GM21529 (cell line): ENCODE measurements around the gene GPR45.
"Not testable (repeated sequence)": the region's sequence is repeated elsewhere in the genome, so short reads cannot be mapped to it uniquely, and the experiment has no call there.

Experiments used
- ATAC-seq: cut with Tn5 transposase; IDR thresholded peaks from one replicate; pipeline ENCODE4 v1.9.1; 2021; ENCODE audit not compliant: unreplicated experiment

Gene GPR45, protein sequence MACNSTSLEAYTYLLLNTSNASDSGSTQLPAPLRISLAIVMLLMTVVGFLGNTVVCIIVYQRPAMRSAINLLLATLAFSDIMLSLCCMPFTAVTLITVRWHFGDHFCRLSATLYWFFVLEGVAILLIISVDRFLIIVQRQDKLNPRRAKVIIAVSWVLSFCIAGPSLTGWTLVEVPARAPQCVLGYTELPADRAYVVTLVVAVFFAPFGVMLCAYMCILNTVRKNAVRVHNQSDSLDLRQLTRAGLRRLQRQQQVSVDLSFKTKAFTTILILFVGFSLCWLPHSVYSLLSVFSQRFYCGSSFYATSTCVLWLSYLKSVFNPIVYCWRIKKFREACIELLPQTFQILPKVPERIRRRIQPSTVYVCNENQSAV

DNA sequence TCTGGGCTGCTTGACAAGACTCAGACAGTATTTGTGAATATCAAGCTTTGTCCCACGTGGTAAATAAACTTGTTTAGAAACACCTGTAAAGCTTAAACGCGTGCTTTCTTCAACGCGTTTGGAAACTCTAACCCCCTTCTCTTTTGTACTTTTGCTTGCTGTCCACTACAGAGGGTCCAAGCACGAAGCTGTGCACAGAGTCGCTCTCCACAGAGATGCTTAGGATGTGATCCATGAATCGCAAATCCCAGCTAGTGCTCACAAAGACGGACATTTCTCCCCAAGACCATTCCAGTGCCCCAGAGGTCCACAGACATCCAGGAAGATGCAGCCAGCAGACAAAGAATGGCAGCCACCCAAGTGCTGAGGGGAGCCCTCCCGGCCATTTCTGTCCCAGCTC, at the start of gene GPR45:
Gene GPR45, plus strand, starts transcription at position 301 of the 400 bp plus-strand sequence. CDS start 116 bp downstream, outside the sequence.
- no peak for ATAC-seq

DNA sequence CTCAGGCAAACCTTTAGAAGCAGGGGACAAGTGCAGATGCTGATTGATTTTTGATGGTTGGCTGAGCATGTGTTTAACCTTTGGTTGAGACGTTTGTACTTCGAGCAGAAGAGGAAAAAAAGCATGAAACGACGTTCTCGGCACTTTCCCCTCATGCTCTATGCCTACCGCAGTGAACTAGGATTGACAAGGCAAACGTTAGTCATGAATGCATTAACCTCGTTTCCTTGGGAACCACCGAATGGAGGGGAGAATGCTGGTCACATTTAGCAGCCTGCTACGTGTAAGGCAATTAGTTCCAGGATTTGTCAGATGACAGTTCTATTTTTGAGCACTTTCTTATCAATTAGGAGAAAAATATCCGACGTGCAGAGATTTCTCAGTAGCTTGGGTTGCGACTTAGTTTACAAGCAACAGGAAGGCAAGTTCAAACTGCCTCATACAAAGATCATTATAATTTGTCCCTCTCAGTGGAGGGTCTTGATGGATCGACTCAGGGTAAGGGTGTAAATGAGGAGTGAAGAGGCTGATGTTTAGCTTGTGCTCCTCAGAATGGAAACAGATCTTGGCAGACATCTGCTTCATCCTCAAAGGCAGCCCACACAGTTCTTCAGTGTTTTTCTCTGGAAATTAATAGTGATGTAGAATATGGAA, 47.4 kb upstream of the GPR45 start:
- ATAC-seq: no peak

DNA sequence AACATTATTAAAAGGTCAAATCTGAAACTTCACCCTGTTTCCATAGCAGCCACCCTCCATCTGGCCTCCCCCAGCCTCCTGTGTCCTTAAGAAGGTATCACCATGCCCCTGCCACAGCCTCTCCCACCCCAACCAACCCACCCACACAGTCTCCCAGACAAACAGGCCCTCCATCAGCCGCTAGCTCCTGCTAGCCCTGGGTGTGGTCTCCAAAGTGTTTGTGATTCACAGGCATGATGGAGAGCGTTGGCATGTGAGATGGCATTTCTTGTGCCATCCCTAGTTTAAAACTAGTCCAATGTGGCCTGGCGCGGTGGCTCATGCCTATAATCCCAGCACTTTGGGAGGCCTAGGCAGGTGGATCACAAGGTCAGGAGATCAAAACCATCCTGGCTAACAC, 44.9 kb upstream of the GPR45 start:
- no peak for ATAC-seq

DNA sequence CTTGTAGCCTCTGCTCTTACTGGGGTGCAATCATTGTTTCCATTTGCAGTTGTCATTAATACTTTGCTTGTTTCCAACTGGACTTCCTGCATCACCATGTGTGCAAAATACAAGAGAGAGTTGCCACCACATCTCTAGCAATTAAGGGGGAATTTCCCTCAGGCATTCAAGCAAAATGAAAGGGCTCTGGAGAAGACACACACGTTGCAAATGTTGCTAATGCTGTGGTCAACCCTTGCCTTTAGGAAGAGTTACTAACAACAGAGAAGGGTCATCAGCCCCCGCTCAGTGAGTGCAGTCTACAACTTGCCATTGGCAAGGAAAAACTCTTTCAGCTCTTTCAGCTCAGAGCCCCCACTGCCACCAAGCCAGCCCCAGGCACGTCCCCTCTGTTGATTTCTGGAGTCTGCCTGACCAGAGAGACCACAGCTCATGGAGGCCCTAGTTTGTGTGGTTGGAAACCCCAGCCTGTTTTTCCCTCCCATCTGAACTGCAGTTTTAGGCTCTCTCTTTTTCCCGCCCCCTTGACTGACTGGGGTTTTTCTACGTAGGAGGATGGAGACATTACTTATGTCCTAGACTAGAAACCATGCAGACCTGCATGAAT, 25.9 kb upstream of the GPR45 start:
- no peak for ATAC-seq

DNA sequence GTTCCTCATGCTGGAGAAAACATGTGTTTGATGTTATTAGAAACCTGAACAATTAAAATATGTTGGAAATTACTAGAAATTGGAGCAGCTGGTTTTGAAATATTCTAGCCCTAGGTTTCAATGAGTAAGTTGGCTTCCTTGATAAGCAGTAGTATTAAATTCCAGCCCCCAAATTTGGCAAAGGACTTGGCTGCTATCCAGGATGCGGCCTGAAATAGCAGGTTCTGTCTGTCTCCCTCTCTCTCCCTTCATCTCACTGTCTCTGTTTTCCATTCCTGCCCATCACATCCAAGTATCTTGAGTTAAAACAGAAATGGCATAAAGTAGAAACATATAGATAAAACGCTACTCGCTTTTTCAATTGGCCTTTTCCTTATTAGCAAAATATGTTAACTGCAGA, 20.9 kb upstream of the GPR45 start:
- no peak for ATAC-seq

DNA sequence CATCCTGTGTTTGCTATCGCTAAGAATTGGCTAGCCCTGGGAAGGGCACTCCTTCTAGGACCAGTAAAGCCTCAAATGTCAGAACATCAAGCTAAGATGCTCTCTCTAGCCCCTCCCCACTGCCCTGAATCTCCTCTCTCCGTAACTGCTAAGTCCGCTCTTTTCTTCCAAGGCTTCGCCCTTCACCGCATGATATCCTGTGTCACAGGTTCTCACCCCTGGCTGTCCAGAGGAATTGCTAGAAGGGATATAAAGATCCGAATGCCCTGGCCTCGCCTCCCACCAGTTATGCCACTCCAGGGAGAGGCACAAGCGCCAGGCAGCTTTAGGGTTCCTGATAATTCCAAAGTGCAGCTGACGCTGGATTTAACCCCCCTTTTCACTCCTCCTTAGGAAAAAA, 17.1 kb upstream of the GPR45 start:
- no peak for ATAC-seq

DNA sequence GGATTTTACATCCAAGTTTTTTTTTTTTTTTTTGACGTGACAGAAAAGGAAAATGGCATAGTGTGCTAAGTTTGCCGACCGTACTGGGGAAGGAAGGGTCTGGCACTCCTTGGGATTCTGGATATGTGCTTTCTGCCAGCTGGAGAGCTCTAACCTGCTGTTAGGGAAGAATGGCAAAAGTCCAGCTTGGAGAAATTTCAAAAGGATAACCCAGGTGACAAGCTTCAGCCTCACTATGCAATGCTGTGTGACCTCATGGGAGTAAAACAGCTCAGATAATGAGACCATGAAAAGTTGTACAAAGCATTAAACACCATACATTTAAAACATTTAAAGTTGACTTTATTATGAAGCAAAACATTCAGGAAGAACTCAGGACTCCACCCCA, 10.3 kb upstream of the GPR45 start:
- ATAC-seq: no peak

DNA sequence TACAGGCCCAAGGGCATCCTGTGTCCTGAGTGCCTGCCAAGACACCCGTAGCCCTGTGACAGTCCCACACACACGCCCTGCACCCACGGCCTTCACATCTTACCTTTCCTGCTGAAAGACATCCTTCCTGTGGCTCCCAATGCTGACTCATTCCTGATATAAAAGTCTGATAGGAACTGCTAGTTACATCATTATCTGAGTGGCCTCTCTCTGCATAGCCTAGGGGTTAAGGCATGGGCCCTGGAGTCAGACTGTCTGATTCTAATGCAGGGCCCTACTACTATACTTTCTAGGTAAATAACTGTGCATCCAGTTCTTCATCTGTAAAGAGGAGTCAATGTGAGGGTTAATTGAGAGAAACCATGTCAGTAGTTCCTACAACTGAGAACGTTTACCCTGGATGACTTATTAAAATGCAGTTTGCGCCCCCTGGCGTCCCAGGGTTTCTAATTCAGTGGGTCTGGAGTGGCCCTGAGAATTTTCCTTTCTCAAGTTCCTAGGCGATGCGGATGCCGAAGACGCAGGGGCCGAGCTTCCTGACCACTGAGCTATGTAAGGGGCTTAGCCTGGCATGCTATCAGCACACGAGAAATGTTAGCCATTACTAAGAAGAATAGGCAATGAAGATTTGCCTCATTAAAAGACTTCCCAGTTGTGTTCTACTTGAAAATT, 6.0 kb upstream of the GPR45 start:
- ATAC-seq: peak; percentile 77

DNA sequence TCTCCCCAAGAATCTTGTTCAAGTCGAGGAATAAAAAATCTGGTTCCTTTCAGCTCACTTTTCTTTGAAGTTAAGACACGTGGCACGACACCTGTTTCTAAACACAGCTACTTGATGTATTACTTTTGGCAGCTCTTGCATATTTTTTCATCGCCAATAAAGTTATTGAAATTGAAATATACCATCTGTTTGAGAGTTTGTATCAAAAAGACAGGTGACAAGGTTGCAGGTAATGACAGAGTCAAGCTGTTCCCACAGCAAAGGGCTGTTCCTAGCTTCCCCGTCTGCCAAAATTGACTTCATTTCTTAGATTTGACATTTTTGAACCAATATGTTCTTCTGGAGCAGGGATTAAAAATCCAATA, 5.5 kb upstream of the GPR45 start:
- no peak for ATAC-seq

DNA sequence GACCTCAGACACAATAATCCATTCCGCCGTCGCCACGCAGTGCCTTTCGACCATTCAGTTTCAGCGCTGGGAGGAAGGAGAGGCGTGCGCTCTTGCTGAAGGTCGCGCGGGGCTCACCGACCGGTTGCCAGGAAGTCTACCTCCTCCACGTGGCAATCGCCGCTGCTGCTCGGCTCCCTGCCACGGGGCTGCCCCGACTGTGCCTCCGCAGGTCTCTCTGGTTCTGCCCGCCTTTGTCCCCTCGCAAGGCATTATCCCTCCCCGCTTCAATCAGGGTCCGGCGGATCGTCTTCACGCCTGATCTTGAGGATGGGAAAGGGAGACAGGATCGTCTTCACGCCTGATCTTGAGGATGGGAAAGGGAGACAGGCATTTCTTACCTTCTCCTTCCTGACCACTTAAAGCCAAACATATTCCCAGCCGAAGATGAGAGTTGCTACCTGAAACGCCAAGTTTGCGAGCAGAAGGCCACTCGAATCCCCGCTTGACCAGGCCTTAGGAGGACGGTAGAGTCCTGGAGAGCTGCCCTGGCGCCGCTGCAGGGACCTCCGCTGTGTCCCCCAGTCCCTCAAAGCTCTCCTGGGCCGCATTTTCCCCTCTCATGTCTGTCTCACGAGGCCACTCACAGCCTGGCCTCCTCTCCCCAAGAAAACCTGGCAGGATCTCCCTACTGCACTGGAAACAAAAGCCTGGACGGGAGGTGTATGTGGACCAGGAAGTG, 4.3 kb upstream of the GPR45 start:
- ATAC-seq: no peak

DNA sequence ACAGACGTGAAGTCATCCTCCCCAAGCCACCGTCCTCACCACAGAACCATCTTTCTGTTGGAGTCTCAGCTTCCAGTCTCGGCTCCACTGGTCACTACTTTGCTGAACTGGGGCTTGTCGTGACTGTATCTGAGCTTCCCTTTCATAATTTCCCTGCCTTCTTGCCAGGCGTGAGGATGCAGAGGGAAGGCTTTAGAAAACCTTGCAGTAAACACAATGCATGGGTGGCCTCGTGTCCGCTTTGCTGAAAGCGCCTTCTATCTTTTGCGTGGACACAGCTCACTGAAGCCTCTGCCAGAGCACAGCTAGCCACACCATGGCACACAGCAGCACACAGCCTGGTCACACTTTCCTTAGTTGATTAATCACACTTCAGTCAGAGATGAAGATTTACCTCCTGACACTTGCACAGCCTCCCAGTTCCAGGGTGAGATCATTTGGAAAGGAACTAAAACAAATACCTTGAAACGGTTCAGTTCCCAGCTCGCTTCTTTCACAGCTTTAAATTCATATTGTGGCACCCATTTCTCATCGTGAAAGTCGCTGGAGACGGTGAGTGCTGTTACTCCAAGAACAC, 2.8 kb upstream of the GPR45 start:
- ATAC-seq: no peak

DNA sequence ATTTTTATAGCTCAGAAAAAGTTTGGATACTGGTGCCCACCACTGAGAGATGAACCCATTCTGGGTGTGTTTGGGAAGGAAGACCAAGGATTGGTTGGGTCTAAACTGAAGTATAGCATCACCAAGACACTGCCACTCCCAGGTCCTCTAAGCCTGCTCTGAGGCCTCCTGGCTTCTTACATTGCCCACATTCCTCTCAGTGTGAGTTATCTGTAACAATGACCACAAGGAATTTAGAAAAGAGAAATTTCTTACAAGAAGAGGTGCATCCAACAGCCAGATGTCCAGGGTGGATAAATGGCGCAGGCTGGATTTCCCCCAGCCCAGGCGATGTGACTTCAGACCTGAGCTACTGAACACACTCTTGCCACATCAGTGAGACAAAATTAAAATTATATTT, 1.6 kb upstream of the GPR45 start:
- no peak for ATAC-seq

DNA sequence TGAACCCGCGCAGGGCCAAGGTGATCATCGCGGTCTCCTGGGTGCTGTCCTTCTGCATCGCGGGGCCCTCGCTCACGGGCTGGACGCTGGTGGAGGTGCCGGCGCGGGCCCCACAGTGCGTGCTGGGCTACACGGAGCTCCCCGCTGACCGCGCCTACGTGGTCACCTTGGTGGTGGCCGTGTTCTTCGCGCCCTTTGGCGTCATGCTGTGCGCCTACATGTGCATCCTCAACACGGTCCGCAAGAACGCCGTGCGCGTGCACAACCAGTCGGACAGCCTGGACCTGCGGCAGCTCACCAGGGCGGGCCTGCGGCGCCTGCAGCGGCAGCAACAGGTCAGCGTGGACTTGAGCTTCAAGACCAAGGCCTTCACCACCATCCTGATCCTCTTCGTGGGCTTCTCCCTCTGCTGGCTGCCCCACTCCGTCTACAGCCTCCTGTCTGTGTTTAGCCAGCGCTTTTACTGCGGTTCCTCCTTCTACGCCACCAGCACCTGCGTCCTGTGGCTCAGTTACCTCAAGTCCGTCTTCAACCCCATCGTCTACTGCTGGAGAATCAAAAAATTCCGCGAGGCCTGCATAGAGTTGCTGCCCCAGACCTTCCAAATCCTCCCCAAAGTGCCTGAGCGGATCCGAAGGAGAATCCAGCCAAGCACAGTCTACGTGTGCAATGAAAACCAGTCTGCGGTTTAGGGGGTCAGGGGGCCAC, 897 bp downstream of the GPR45 start:
- ATAC-seq: no peak

DNA sequence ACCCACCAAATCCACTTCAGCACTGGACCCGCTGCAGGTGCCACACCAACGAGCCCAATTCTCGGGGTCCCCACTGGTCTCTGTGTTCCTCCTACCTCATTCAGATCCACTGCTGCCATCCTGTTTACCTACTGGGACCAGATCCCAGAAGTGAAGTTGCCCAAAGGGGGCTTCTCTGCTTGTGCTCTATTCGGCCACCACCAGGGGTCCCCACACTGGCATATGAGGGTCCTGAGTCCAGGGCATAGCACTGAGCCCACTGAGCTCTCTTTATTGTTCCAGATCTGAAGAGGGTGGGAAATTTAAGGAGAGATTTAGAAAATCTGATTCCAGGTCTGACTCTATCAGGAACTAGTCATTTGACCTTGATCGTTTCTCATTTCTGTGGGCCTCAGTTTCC, 2.4 kb downstream of the GPR45 start:
- no peak for ATAC-seq

DNA sequence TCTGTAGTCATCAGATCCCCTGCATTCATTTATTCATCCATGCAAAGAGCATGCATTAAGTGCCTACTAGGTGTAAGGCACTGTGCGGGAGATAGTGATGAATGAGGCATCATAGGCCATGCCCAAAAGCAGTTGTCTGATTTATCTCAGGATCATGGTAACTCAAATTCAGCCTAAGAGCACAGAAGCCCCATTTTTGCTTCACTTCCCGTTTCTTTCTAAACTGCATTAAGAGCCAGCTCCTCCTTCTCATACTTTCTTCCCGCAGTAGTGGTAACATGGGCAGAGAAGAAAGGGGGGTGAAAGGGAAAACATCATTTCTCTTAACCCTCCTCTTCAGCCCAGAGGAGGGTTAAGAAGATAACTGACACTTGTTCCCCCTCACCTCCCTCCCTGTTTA, 2.9 kb downstream of the GPR45 start:
- ATAC-seq: no peak

DNA sequence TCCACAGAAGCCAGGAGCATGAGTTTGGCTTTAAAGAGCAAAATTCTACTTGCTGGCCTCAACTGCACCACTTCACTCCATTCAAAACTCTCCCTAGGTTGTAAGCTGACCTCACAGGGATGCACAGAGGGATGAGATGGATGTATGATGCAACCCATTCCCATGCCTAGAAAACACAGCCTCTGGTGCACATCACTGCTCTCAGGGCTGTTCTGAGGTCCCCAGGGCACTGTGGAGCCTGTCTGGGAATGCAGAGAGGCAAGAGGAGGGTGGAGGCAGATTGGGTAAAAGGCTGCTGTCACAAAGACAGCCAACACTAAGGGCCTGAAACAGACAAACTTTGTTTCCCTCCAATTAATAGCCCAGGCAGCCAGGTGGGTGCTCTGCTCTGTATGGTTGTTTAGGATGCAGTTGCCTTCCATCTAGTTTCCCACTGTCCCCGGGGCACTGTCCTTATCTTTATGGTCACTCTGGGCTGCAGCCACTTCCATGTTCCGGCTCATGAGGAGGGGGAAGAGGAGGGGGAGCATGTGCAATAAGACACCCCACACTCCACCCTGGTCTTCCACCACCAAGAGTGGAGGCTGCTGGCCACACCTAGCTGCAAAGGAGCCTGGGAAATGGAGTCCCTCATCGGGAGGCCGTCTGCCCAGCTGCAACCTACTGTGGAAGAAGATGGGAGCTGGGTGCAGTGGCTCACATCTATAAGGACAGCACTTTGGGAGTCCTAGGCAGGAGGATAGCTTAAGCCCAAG, 7.0 kb downstream of the GPR45 start:
- no peak for ATAC-seq

DNA sequence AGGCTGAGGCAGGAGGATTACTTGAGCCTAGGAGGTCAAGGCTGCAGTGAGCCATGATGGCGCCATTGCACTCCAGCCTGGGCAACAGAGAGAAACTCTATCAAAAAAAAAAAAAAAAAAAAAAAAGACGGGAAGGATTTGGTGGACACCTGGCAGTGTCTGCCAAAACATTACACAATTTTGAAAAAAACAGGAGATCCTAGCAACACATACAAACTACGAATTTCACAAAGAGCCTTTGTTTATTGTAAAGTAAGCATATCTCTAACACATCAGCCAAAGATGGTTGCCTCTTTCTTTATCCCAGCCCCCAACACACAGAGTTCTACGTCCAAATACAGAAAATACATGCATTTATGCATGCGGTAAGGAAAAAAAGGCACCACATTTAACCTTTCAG, 7.6 kb downstream of the GPR45 start:
- no peak for ATAC-seq

DNA sequence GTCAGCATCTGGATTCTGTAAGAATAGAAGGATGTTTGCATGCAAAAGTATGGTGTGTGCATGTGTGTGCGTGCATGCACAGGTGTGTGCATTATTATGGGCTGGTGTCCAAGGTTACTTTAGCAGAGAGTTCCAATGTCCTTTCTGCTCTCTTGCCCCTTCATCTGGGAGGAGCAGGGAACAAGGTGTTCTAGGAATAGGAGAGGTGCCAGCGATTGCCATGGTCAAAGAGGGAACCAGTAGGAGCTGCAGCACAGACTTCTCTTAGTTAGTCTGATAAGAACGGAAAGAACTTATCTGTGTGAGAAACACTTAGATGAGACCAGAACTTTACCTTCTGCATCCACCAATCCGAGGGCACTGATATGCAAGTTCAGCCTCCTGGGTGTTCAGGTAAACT, 8.3 kb downstream of the GPR45 start:
- ATAC-seq: no peak

DNA sequence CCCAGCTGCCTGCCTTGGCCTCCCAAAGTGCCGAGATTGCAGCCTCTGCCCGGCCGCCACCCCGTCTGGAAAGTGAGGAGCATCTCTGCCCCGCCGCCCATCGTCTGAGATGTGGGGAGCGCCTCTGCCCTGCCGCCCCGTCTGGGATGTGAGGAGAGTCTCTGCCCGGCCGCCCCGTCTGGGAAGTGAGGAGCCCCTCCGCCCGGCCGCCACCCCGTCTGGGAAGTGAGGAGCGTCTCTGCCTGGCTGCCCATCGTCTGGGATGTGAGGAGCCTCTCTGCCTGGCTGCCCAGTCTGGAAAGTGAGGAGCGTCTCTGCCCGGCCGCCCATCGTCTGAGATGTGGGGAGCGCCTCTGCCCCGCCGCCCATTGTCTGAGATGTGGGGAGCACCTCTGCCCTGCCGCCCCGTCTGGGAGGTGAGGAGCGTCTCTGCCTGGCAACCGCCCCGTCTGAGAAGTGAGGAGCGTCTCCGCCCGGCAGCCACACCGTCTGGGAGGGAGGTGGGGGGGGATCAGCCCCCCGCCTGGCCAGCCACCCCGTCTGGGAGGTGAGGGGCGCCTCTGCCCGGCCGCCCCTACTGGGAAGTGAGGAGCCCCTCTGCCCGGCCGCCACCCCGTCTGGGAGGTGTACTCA, 9.6 kb downstream of the GPR45 start:
- ATAC-seq: not testable (repeated sequence)
